ENCODE results near the gene FBXL20. TPM values are rescaled to one million over a fixed set of nuclear protein-coding genes. Genes with fewer than 3 reads are reported as not detected.

The FBXL20 gene
- total and polyA plus RNA-seq, 2 of the 8 experiments (the other 6 are each of a cell fraction or from before 2014, with no cell fraction given), result 5.5 to 11.0 TPM

DNA sequence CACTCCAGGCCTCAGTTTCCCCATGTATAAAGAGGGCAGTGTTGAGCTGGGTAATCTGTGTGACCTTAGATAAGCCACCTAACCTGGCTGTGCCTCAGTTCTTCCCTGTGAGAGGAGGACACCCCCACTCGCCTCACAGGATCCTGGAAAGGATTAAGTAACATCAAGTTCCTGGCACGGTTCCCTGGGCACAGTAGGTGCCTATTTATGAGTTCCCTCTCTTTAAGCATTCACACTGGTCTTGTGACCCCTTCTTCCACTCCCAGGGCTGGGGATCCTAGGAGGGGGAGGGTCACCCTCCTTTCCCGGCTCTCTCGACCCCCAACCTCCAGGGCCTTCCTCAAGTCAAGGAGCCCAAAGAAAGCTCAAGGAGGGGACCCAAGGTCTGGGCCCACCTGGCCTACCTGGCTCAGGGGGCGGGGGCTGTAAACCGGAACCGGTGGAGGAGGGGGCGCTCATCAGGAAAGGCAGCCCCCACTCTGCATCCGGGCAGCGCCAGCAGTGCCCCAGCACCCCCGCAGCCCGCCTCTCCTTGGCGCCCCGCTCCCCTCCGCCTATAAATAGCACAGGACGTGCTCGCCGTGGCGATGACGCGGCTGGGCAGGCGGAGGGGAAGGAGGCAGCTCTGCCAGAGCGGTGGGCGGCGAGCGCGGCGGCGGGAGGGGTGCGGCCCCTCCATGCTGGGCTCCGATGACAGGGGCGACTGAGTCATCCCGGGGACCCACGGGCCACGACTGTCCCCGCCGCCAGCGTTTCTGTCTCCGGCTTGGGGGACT, 191.9 kb downstream of the FBXL20 start (continued):
- TF ChIP-seq, protein P1, sequence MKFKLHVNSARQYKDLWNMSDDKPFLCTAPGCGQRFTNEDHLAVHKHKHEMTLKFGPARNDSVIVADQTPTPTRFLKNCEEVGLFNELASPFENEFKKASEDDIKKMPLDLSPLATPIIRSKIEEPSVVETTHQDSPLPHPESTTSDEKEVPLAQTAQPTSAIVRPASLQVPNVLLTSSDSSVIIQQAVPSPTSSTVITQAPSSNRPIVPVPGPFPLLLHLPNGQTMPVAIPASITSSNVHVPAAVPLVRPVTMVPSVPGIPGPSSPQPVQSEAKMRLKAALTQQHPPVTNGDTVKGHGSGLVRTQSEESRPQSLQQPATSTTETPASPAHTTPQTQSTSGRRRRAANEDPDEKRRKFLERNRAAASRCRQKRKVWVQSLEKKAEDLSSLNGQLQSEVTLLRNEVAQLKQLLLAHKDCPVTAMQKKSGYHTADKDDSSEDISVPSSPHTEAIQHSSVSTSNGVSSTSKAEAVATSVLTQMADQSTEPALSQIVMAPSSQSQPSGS (IDR thresholded peaks at IDR 0.05; ENCODE audit: low read length), result no peak
- TF ChIP-seq NRF1 (IDR thresholded peaks at IDR 0.05; ENCODE audit: low read depth, low read length) (no peak), SIN3A (conservative IDR thresholded peaks at IDR 0.05 in 1 of 2, IDR thresholded peaks at IDR 0.05 in 1 of 2; ENCODE audit: low read depth in 1 of 2, low read length in 2 of 2) (0 out of 4 replicates have a peak, but pooled peaks of 1 of the 2 experiments have one; percentile 38), BACH1 (IDR thresholded peaks at IDR 0.05; ENCODE audit: low read length) (no peak), JUND (IDR thresholded peaks at IDR 0.05; ENCODE audit: low read length) (no peak; the same call in 1 of the 2 replicates), ASH2L (IDR thresholded peaks at IDR 0.05; ENCODE audit: low read length) (peak; percentile 29), TAF7 (optimal IDR thresholded peaks at IDR 0.05; ENCODE audit: borderline replicate concordance, low read depth, low read length) (no peak), BRCA1 (IDR thresholded peaks at IDR 0.05; ENCODE audit: low read depth, low read length) (no peak), FOSL1 (IDR thresholded peaks at IDR 0.05; ENCODE audit: insufficient read depth, low read depth, low read length) (no peak), RFX5 (IDR thresholded peaks at IDR 0.05; ENCODE audit: borderline replicate concordance, low read depth, low read length) (no peak), SP1 (IDR thresholded peaks at IDR 0.05; ENCODE audit: low read depth, low read length) (no peak), SUZ12 (IDR thresholded peaks at IDR 0.05; ENCODE audit: low read length) (no peak), EGR1 (IDR thresholded peaks at IDR 0.05; ENCODE audit: borderline replicate concordance, low read depth, low read length) (no peak), RAD21 (IDR thresholded peaks at IDR 0.05 in 1 of 2, conservative IDR thresholded peaks at IDR 0.05 in 1 of 2; ENCODE audit: low read depth in 2 of 2, low read length in 2 of 2) (no peak), POLR2AphosphoS5 (IDR thresholded peaks at IDR 0.05; ENCODE audit: low read depth, low read length) (peak; percentile 64; the same call in 1 of the 2 replicates), GTF2F1 (IDR thresholded peaks at IDR 0.05; ENCODE audit: borderline replicate concordance, low read depth, low read length) (no peak), EZH2 (IDR thresholded peaks at IDR 0.05; ENCODE audit: low read depth, low read length, severe bottlenecking) (no peak), JUN (IDR thresholded peaks at IDR 0.05; ENCODE audit: low read depth, low read length) (no peak), SIX5 (IDR thresholded peaks at IDR 0.05; ENCODE audit: low read depth, low read length) (no peak), CREB1 (IDR thresholded peaks at IDR 0.05) (peak; percentile 54; the same call in 1 of the 2 replicates)
- TF ChIP-seq, protein P2, sequence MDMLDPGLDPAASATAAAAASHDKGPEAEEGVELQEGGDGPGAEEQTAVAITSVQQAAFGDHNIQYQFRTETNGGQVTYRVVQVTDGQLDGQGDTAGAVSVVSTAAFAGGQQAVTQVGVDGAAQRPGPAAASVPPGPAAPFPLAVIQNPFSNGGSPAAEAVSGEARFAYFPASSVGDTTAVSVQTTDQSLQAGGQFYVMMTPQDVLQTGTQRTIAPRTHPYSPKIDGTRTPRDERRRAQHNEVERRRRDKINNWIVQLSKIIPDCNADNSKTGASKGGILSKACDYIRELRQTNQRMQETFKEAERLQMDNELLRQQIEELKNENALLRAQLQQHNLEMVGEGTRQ (IDR thresholded peaks at IDR 0.05; ENCODE audit: low read length), result no peak

Data from H1 (cell line).